Amniotic epithelial cell (primary cell): ENCODE measurements around the gene OPRPN.

ENCODE experiments used
- DNase-seq: peaks from one replicate; pipeline ENCODE4 v3.0.0-alpha.2; 2010; ENCODE audit warnings: low read depth

Gene OPRPN, protein sequence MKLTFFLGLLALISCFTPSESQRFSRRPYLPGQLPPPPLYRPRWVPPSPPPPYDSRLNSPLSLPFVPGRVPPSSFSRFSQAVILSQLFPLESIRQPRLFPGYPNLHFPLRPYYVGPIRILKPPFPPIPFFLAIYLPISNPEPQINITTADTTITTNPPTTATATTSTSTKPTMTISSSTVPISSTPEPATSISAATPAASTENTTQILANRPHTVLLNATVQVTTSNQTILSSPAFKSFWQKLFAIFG

DNA sequence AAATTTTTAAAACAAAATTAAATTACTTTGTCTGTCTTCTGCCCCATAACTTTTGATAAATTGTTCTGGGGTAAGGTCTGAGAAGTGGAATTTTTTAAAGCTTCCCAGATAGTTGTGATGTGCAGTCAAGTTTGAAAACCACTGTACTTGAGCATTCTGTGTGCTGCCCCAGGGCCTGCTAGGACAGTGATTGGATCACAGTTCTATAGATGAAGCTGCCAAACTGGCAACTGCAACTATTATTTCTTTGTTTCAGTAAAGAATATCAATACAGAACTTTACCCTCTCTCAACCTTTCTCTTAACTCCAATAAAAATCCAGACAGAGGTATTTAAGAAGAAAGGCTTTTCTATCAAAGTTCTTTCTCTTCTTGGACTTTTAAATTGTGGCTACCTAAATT is at the start of gene OPRPN:
Gene OPRPN, plus strand, starts transcription at position 361 of the 400 bp plus-strand sequence. CDS start 1,346 bp downstream, outside the sequence.
- no peak for DNase-seq

DNA sequence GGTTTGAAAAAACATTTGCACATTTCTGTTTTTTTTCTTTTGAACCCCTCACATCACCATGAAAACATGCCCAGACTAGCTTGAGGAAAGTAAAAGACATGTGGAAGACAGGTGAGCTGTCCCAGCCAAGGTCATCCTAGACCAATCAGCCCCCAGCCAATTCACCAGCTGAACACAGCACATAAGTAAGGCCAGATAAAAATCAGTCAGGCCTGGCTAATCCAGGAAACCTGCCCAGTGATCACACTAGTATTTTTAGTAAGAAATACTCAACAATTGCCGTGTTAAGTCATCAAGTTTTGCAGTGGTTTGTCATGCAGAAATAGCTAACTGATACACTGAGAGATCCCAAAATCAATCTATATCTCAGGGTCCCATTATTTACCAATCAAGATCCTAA is 41.6 kb upstream of the OPRPN start:
- DNase-seq: no peak

DNA sequence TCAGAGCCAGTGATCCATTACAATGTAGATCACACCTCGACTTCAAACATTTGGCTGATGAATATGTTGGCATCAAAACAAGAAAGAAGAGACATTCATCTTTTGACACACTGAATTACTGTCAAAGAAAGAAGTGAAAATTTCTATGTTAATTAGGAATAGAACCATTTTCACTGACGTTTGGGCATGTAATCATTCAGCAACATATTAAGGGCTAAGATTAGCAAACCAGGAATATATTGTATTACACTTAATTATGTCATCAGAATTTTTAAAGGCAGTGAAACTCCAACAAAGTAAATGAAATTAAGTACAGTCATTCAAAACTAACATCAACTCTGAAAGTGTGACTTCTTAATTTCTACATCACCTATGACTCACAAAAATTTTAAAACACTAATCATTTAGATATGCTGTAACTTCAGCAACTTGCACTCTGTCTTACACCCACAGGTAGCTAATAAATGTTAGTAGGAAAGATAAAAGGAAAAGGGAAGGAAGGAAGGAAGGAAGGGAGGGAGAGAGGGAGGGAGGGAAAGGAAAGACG is 38.6 kb upstream of the OPRPN start:
- no peak for DNase-seq

DNA sequence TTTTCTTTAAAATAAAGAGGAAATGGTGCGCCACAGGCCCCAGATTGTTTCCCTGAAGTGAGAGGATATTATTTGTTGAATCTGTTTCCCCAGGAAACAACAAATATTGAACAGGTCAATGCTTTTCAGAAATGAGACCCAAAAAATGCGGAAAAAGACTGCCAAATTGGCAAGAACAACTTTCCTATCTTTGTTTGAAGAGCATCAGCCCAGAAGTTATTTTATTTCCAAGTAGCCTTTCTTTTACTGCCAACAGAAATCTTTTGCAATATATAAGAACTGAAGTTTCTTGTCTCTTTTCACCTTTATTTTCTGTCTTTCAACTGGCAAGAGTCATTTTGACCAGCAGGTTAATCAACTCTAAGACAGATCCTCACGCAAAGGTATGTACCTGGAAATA is 37.3 kb upstream of the OPRPN start, which contains the start of gene SMR3A:
Gene SMR3A, plus strand, starts transcription at position 301 of the 400 bp plus-strand sequence. CDS start 1,356 bp downstream, outside the sequence.
- no peak for DNase-seq

DNA sequence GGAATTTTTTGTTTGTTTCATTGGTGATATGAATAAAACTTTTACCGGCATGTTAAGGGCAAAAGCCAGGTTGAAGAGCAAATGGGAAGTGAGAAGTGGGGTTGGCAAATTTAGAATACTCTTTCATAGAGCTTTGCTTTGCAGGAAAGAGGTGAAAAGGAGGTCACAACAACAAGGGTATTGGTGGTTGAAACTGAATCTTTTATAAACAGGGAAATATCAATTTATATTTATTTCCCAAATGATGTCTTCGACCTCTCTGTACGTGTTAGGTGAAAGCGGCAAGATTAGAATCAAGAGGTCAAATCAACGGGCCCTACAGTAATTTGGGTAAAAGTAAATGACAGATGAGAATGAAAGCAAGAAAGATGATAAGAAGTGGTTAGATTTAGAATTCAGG is 33.7 kb upstream of the OPRPN start:
- DNase-seq: no peak

DNA sequence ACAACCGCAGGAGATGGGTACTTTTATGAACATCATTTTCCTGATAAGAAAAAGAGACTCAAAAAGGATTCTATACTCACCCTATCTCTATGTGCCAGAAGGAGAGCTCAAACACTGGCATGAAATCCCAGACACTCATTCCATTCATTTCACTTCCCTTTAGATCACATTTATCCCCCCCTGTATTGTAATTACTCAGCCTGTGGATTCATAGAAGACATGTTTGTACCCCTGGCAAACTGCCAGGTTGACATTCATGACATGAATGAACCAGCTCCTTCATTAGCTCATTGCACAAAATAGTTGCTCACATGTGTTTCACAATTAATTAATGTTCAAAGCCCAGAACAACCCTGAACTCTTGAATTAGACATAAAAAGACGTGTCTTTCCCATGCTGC is 32.3 kb upstream of the OPRPN start:
- DNase-seq: no peak

DNA sequence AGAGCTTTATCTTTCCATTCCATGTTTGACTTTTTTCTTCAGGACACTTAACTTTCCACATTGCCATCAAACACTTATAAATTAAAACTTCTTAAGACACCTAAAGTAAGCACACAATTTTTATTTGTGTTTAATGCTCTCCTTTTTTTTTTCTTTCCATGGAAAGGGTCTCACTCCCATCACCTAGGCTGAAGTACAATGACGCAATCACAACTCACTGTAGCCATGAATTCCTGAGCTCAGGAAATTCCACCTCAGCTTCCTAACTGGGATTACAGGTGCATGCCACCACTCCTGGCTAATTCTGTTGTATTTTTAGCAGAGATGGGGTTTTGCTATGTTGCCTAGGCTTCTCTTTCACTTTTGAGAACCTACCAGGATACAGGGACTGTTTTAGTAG is 29.9 kb upstream of the OPRPN start:
- no peak for DNase-seq

DNA sequence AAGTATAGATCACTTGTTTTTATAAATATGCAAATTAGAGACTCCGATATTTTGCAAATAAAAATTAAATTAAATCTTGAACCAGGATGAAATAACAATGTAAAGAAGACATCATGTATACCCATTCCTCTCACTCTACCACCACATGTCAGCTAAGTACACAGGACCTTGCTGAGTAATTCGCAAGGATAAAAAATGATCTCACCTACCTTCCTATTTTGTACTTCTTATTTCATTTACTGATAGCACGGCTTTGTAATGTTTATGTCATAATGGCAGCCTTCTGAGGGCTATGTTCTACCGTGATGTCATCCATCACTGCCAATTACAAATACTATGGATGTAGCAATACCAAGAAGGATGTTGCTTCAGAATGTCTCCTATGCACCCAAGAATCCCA is 25.8 kb upstream of the OPRPN start:
- no peak for DNase-seq

DNA sequence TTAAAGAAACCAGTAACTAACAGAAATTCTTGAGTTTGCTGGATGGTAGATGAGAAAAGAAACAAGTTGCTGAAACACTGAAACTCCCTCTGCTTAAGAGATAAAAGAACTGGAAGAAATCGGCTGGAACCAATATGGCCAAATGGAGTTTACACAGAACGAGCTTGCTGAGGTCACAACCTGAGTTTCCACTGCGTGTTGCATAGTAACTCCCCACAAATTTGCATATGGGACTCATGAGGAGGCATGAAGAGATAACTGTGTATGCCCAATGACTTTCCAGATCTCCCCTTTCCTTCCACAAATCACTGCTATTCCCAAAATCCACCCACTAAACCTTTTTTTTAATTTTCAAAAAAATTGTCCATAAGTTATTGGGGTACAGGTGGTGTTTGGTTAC is 25.0 kb upstream of the OPRPN start:
- no peak for DNase-seq

DNA sequence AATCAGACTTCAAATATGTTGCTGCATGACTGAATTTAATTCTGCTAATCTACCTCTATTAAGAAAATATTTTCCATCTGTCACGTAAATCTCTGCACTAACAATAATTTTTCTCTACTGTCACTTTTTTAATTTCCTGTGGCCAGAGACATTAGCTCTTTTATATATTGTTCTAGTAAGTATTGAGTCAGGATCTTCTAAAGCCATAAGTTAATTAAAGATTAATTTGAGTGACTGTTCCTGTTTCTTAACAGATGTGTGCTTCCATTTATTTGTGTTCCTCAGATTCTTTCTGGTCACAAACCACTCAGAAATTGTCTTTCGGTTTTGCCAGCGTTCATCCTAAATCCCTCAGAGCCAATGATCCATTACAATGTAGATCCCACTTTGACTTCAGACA is 17.2 kb upstream of the OPRPN start:
- no peak for DNase-seq

DNA sequence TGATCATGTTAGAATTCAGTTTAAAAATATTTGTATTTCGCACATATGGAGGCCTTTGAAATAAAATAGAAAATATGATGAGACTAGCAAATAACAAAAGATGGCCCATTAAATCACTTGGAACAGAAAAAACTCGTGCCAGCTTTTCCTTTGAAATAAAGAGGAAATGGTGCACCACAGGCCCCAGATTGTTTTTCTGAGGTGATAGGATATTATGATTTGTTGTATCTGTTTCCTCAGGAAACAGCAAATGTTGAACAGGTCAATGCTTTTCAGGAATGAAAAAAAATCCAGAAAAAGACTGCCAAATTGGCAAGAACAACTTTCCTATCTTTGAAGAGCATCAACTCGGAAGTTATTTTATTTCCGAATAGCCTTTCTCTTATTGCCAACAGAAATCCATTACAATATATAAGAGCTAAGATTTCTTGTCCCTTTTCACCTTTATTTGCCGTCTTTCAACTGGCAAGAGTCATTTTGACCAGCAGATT is 15.0 kb upstream of the OPRPN start, which contains the start of gene SMR3B:
Gene SMR3B, plus strand, starts transcription at position 441 of the 491 bp plus-strand sequence. CDS start 1,380 bp downstream, outside the sequence.
- DNase-seq: no peak

DNA sequence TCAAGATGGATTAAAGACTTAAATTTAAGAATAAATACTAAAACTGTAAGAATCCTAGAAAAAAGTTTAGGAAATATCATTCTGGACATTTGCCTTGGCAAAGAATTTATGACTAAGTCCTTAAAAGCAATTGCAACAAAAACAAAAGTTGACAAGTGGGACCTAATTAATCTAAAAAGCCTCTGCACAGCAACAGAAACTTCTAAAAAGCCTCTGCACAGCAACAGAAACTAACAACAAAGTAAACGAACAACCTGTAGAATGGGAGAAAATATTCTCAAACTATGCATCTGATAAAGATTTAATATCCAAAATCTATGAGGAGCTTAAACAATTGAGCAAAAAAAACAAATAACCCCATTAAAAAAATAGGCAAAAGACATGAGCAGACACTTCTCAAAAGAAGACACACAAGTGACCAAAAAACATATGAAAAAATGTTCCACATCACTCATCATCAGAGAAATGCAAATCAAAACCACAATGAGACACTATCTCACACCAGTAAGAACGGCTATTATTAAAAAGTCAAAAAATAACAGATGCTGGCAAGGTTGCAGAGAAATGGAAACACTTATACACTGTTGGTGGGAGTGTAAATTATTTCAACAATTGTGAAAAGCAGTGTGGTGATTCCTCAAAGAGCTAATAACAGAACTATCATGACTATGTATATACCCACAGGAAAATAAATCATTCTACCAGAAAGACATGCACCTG is 5.5 kb upstream of the OPRPN start:
- no peak for DNase-seq

DNA sequence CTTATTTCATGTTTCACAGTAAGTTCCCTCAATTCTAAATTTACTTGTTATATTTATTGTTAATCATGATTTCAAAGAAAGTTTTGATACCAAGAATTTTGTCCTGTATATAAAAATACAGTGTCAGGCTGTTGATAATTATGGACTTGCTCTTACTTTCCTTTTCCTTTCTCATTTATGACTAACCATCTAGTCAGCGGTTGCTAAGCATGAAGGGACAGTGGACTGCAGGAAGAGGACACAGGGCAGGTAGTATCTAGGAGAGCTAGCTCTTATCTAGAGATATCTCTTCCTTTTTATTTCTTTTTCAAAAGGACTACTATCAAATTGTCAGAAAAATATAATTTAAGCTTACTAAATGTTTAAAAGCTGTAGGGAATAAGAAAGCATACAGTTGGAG is 1.6 kb downstream of the OPRPN start:
- no peak for DNase-seq

DNA sequence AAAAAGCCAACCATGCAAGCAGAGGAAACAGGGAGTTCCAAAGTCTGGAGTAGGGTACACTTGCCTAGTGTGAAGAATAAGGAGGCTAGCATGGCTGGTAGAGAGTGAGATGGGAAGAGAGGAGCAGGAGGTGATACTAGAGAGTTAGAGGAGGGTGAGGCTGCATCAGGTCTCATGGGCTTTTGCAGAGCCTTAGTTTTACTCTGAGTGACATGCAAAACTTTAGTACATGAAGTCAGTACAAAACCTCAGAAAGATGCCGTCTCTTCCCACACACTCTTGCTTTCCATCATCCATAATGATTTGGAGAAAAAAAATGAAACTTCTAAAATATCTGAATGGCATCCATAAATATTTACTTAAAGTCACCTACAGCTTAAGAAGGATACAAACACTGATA is 5.0 kb downstream of the OPRPN start:
- no peak for DNase-seq

DNA sequence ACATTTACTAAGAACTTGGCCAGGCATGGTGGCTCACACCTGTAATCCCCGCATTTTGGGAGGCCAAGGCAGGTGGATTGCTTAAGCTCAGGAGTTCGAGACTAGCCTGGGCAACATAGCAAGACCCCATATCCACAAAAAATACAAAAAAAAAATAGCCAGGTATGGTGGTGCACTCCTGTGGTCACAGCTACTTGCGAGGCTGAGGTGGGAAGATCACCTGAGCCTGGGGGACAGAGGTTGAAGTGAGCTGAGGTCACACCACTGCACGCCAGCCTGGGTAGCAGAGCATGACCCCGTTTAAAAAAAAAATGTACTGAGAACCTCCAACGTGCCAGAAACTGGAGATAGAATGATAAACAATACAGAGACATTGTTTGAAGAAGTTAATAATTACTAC is 8.0 kb downstream of the OPRPN start:
- DNase-seq: no peak

DNA sequence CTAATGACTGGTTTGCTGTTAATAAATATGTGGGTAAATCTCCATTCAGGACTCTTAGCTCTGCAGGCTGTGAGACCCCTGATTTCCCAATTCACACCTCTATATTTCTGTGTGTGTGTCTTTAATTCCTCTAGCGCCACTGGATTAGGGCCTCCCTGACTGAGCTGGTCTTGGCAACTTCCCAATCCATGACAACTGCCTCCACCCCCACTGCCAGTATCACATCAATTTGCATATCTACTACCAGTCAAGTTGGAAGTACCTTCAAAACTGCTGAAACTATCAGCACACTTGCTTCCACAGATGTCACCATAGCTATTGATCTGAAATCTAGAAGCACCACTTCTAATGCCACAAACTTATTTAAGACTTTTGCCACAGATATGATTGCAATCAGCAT is 27.6 kb downstream of the OPRPN start:
- no peak for DNase-seq

DNA sequence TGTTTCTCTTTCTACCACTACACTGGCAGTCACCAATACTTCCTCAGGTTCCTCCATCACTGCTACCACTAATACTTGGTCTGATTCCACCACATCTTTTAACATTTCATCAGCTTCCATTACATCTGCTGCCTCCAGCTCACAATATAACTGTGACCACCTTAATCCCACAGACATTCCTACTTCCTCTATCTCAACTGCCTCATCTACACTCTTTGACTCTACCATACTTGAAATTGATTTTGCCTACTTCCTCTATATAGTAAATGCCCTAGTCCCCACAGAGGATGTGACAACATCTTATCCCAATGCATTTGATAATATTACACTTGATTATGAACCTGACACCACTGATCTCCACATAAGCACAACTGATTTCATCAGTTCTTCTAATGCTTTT is 29.0 kb downstream of the OPRPN start:
- DNase-seq: no peak

DNA sequence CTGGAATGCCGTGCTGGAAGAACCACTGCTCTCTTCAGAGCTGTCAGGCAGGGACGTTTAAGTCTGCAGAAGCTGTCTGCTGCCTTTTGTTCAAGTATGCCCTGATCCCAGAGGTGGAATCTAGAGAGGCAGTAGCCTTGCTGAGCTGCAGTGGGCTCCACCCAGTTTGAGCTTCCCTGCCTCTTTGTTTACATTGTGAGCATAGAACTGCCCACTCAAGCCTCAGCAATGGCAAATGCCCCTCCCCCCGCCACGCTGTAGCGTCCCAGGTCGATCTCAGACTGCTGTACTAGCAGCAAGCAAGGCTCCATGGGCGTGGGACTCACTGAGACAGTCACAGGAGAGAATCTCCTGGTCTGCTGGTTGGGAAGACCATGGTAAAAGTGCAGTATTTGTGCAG is 39.5 kb downstream of the OPRPN start:
- no peak for DNase-seq

DNA sequence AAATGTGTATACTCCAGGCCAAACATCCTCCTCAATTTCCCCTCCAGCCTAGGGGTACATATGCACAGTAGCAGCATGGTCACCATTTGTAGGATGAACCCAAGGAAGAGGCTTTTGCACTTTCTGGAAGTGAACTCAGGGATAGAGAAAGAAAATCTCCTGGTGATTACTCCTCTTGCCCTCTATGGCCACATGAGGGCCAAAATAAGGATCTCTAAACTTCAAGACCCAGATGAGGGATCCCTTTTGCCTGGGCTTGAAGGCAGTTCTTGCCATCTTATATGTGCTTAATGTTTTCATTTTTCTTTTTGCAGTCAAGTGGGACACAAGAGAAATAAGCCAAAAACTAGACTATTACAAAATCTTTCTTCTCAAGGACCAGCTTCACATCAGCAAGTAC is 44.7 kb downstream of the OPRPN start:
- DNase-seq: no peak

DNA sequence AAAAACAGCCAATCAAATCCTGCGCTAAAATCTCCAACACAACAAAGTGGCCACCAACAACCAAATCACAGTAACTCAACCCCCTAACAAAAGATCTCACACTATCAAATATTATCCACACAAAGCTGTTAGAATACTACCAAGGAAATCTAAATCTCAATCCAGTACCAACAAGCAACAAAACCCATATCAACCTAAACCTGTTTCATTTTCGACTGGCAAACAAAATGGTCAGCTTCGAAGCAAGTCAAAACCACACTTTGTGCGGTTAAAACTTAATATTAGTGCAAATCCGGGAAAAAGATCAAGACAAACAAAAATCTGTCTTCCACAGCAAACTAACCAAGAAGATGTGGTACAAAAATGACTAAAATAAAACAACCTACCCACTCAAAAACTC is 45.6 kb downstream of the OPRPN start:
- no peak for DNase-seq

DNA sequence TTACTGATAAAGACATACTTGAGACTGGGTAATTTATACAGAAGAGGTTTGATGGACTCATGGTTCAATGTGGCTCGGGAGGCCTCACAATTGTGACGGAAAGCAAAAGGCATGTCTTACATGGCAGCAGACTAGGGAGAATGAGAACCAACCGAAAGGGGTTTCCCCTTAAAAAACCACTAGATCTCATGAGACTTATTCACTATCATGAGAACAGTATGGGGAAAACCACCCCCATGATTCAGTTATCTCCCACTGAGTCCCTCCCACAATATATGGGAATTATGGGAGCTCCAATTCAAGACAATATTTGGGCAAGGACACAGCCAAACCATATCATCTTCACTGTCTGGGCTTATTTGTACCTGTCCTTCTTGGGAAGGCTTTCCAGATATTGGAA is 51.5 kb downstream of the OPRPN start:
- no peak for DNase-seq

DNA sequence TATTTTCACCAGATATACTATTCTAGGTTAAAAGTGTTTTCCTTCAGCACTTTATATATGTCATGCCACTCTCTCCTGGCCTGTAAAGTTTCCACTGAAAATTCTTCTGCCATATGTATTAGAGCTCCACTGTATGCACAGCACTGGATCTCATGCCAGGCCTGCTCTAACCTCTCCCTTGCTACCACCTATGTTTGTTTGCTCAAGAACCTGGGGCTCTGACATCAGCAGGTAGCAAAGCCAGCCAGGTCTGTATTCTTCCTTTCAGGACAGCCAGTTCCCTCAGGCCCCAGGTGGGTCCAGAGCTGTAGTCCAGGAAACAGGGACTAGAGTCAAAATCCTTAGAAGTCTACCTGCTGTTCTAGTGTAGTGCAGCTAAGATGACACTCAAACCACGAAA is 55.2 kb downstream of the OPRPN start:
- no peak for DNase-seq
